ENCODE measurements around the gene SIL1.
A peak's percentile ranks its signal among the peaks of the same experiment; 100 is the strongest.
"Not testable (repeated sequence)": the region's sequence is repeated elsewhere in the genome, so short reads cannot be mapped to it uniquely, and the experiment has no call there.

The SIL1 gene

DNA sequence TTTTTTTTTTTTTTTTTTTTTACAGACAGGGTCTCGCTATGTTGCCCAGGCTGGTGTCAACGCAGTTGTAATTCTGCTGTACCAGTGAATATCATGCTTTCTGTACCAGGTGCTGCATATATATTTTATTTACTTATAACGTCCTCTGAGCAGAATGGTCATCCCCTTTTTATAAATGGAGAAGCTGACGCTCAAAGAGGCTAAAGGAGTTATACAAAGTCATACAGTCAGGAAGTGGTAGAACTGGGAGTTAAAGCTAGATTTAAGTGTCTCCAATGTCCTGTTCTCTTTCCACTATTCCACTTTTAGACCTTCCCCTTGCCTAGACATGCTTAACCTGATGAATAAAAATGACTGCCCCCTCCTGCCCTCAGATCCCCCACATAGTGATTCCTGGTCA lies 1.2 kb upstream of the SIL1 start:
- DNase-seq: no peak

DNA sequence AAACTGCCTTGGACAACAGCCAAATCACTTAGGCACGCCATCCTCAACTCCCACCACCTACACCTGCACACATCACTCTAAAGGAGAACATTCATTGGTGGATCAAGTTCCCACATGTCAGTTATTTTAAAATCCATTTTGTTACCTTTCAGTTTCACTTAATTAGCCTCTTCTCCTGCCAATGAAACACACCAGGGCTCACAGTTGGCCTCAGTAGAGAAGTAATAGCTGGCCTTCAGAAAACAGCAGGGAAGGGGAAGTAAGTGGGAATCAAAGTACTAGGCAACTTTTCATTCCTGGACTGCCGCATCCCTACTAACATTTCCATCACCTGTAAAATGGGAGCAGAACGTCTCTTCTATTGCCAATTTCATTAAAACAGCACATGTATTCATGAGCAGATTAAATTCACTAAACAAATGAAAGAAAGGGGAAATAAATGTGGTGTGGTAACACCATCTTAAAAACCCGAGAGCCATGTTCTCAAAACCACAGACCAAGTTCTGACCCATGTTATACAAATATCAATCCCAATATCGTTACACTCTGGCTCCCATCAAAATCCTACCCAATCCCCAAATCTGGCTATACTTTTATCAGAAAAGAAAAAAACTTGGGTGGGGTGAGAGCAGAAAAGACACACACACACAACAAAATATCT lies 1.7 kb downstream of the SIL1 start:
- no peak for DNase-seq

DNA sequence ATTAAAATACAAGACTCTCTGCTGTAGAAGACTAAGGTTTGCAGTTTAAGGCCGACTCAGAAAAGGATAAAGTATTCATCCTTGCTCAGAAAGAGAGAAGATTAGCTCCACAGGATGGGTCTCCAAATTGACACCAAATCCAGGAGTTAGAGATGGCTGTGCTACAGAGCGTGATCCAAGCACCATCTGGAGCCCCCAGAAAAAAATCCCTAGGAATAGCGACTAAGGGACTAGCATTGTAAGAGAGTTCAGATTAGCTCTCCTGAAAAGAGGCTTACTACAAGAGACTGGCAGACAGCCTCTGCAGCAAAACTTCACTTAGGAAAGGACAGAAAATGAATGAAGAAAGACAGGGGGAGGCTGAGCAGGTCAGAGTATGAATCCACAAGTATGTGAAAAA lies 3.7 kb downstream of the SIL1 start:
- DNase-seq: no peak

DNA sequence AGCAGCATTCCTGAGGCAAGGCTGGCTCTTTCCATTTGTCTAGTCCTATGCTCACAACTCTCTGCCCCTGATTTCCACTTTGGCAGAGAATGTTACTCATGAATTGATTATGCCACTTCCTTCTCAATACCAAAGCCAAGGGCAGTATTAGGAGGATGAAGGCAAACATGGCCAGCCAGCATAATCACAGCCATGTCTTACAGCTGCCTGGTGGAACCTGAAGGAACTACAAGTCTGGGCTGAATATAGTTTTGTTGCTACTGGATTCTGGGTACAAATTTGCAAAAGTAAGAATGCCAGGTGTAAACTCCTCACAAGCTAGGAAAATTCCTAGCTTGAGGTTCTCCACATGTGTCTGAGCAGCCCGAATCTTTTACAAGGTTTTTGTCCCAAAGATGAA lies 4.2 kb downstream of the SIL1 start:
- DNase-seq: no peak

DNA sequence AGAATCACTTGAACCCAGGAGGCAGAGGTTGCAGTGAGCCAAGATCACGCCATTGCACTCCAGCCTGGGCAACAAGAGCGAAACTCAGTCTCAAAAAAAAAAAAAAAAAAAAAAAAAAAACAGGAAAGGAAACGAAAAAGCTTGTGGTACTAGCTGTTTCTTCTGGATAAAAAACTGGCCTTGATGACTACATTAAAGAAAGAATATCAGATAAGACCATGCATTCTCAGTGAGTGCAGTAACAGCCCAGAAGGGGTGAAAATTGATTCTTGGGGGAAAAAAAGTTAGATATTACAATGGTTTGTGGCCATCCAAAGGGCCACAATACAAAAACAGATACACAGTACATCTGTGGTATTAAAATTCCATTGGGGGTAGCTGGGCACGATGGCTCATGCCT lies 5.3 kb downstream of the SIL1 start:
- not testable (repeated sequence) for DNase-seq

DNA sequence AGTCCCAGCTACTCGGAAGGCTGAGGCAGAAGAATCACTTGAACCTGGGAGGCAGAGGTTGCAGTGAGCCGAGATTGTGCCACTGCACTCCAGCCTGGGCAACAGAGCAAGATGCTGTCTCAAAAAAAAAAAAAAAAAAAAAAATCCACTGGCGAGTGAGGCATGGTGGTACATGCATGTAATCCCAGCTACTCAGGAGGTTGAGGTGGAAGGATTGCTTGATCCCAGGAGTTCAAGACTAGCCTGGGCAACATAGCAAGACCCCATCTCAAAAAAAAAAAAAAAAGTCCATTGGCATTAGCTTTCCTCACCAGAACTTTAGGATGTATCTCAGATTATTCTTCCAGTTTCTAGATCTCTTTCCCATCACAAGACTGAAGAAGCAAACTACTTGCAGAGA lies 6.2 kb downstream of the SIL1 start:
- not testable (repeated sequence) for DNase-seq

DNA sequence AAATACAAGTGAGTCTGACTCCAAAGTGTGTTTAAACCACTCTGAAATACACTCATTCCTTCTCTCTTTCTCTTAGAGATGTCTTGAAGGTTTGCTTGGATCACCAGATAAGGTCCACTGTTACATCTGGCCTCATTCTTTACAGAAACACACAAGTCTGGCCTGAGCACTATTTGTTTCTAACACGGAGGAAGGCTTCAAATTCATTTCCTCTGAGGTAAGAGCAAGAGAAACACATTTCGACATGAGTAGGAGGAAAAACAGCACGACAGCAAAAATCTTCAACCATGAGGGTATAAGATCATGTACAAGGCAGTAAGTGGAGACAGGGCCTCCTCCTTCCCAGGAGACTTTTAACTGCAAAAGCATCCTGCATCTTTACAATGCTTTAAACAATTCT lies 8.0 kb downstream of the SIL1 start:
- peak; percentile 55 for DNase-seq

DNA sequence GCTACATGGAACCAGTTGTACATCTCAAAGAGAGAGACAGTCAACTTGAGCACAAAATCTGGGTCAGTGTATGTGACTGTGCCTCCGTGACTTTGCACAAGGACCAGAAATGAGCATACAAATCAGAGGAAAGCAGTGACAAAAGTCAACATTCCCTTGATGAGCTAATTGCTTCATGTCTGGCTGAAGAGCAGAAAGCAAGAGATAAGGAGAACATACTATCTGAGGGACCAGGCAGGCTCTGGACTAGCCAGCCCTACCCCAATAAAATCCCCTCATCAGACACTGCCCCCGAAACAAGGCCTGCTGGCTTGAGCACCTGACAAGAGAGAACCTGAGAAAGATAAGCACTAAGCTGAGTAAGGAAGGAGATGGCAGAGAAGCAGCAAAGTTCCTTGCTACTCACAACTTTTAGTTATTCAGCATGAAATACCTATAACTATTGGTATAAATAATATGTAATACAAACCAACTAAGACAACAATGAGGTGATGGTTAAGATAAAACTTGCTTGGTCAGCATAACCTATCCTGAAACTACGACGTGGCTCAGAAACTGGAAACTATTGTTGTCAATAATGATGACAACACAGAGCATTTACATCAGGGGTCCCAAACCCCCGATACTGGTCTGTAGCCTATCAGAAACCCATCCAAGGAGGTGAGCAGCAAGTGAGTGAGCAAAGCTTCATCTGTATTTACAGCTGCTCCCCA lies 9.5 kb downstream of the SIL1 start:
- no peak for DNase-seq

DNA sequence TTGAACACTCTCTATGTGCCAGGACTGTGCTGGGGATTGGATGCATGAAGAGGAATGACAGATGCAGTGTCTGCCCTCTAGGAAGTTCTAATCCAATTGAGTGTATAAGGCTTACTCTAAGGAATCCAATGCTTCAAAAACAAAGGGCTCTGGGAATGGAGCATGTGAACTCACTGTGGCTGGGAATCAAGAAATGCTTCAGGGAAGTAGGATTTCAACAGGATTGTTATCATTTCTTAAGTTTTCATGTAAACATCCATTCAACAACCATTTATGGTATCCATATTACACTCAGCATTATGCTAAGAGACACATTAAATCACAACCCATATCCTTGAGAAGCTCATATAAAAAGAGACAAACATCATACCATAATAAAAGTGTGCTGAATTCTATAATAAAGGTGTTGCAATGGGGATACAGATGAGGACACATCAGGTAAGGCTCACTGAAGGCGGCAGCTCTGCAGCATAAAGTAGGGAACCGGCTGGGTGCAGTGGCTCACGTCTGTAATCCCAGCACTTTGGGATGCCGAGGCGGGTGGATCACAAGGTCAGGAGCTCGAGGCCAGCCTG lies 11.3 kb downstream of the SIL1 start:
- no peak for DNase-seq

DNA sequence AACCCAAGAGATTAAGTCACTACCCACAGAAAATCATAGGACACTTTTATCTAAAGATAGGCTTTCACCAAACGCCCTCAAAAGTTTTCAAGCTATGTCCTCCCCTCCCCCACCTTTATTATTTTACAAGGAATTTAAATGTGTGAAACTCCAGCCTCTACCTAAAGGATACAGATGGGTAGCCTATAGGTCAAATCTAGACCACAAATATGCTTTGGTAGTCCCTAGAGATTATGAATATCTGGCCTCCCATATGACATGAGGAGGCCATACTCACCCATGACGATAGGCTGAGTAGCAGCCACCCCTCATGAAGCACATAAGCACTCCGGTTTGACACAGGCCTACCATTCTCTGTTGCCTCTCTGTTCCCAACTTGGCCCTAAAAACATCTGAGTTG lies 11.9 kb downstream of the SIL1 start:
- DNase-seq: peak; percentile 13

DNA sequence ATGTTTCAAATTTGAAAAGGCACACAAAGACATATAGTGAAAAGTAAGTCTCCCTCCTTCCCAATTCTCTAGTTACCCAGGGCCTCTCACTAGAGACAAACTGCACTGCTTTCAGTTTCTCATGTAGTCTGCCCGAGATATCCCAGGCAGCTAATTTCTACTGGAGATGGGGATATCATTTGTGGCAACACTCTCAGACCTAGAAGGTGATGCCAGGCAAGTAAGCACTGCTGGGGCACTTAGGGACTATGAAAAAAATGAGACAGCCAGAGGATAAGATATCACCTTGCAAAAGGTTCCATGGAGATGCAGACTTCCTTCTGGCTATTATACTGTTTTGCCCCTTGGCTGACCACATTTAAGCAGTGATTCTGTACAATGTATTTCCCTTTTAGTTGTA lies 12.6 kb downstream of the SIL1 start:
- no peak for DNase-seq

DNA sequence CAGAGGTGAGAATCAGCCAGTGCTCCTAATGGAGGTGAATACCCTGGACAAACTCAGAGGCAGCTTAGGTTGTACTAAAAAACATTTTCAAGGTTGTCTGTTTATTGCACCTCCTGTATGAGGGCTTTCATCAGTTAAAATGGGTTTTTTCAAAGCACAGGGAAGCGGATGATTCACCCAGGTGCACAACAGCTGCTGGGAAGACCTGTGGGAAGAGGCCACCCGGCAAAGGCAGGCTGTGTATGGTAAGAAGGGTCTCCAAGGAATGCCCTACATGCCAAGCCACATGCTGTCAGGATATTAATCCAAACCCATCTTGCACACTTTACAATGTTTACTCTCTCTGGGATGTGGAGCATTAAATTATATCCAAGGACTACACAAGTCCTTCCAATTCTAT lies 14.7 kb downstream of the SIL1 start:
- no peak for DNase-seq

DNA sequence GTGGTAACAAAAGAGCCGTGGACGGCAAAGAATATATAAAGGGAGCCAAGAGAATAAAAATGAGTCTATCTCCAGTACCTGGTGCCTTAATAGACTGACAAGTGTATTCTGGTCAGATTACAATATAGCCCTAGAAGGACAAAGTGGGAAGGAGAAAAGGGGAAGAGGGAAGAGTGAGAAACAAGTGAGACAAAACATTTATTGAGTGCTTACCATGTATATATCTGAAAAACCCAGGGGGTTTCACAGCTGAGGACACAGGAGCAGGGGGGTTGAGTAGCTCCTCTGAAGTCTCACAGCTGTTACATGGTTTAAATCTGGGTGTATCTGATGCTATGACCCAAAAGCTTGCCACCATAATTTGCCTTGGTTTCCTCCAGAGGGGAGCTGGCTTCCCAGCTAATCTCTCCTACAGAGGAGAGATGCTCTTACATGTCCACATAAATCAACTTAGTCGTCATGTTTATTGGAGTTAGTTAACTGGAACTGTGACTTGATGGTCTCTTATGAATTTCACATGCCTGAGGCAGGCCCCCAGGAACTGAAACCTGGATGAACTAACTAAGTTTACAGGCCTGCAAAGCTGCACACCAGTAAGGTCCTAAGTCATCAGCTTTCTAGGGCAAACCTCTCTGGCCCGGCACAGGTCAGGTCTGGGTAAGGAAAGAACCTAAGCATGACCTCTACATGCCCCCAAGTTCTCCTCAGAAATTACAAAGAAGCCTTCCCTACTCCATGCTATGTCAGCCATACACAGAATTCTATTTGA lies 15.5 kb downstream of the SIL1 start:
- DNase-seq: no peak

DNA sequence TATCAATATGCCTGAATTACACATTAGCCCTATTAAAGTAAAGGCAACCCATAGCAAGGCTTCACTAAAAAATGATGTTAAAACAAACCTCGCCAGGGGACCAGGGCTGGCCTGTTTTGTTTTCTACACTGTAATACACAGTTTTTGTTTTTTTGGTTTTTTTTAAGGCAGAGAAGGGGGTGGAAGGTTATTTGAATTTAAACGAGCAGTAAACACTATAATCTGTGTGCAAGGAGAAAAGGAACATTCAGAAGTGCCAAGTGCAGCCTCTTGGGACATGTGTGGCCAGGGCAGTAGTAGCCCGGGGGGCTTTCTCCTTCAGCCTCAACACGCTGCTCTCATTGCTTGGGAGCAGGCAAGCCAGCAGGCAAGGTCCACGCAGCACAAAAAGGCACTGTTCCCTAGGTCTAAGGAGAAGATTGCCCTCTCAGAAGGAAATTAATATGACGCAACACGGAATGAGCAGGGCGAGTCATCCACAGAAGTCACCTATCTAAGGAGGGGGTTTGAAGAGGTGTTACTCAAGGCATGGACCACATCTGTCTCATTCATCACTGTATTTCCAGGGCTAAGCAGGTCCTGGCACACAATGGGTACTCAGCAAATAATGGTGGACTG lies 16.2 kb downstream of the SIL1 start:
- peak; percentile 44 for DNase-seq

DNA sequence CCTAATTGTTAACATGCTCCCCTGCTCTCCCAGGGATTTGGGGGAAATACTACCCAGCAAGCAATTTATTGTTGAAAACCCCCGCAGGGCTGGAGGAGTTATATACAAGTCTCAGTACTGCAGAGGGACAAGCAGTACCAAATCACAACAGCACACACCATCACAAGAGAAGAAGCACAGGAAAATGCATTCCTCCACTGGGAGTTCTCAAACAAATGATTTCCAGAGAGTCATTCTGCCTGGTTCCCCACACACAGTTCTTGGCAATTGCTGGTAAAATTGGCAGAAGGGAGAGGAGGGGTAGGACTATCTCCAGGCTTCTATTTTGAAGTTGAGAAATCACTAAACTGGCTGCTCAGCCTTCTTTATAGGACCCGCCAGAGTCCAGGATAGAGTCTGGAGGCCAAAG lies 16.8 kb downstream of the SIL1 start:
- DNase-seq: peak; percentile 38

DNA sequence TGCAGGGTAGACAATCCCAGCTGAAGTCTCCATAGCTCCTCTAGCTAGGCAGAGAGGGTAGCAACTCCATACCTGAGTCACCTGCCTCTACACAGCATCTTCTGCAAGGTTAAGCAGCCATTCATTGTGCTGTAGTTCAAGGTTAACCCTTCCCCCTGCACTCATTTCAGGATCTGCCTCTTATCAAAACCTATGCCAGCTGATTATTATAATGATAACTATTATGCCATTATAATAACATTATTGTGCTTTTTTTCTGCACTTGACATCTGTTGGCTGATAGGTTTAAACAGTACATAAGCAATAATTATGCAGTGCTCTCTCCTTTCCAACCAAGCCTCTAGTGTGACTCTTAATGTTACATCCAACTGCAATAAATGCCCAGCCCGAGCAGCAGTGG lies 17.3 kb downstream of the SIL1 start:
- DNase-seq: no peak

DNA sequence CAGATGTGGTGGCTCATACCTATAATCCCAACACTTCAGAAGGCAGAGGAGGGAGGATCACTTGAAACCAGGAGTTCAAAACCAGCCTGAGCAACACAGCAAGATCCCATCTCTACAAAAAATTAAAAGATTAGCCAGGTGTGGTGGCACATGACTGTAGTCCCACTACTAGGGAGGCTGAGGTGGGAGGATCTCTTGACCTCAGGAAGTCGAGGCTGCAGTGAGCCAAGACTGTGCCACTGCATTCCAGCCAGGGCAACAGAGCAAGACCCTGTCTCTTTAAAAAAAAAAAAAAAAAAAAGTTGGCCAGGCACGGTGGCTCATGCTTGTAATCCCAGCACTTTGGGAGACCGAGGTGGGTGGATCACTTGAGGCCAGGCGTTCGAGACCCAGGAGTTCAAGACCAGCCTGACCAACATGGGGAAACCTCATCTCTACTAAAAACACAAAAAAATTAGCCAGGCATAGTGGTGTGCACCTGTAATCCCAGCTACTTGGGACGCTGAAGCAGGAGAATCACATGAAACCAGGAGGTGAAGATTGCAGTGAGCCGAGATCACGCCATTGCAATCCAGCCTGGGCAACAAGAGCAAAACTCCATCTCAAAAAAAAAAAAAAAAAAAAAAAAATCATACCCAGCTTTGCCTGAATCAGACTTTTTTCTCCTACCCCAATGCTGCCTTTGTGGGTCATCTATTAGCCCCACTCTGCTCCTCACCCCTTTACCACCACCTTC lies 18.2 kb downstream of the SIL1 start:
- DNase-seq: not testable (repeated sequence)

DNA sequence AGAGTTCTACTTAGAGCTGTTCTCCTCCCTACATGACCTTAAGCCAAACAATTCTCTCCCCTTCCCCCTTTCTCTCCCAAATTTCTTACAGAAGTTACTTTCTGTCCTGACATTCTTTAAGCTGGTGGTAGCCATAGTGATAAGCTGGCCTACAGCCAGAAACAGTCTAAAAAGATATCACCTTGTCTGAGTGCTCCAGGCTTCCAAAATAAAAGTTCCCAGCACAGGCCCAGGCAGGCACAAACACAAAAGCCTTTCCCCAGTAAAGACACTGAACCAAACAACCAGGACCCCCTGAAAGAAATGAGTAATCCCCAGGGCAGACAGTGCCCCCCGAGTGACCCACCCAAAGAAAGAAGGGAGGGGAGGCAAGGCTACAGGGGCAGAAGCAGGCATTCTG lies 19.2 kb downstream of the SIL1 start:
- DNase-seq: peak; percentile 30

DNA sequence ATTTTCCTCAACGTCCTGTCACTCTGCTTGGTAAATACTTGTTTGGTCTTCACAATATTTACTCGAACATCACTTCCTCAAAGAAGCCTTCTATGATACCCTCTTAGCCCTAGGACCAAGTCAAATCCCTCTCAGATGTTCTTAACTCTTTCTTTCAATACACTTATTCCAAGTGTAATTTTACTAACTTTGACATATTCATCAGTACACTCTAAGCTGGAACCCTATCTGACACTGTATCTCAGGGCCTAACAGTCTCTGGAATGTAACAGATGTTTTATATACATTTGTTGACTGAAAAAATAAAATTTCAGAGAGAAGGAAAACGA lies 19.6 kb downstream of the SIL1 start:
- no peak for DNase-seq

DNA sequence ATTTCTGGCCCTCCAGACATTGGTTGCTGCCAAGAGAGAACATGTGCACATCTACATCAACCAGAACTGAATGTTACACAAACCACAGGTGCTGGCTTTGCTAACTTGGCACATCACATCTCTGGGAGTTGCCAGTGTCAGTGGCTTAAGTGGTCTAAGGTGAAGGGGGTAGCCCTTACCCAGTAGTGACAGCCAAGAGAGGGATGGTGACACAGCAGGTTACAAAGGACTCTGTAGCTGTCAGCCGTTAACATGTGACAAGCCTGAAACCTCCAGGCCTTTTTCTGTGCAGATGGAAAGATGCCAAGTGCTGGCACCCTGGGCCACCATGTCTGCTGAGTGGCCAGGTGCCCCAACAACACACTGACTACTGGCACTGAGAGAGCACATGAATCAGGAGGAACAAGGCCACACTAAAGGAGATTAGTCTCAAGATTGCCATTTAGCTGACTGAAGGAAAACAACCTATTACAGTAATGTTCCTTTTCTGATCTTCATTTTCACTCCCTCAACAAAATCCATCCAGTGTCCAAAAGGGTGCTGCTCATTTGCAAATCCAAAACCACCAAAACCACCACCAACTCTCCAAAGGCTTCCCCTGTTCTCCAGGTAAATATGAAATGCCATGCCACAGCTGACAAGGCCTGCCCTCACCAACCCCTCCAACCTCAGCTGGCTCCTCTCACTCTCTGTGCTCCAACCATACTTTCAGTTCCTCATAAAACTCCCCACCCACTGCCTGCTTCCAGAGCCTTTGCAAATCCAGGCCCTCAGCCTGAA lies 20.2 kb downstream of the SIL1 start:
- no peak for DNase-seq

DNA sequence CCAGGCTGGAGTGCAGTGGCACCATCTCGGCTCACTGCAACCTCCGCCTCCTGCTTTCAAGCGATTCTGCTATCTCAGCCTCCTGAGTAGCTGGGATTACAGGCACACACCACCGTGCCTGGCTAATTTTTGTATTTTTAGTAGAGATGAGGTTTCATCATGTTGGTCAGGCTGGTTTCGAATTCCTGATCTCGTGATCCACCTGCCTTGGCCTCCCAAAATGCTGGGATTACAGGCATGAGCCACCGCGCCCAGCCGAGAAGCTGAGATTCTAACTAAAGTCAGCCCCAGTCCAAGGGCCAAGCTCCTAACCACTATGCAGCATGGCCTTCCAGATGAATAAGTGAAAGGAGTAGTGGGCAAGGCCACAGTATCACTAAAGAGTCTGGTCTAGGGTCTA lies 20.9 kb downstream of the SIL1 start:
- DNase-seq: not testable (repeated sequence)

DNA sequence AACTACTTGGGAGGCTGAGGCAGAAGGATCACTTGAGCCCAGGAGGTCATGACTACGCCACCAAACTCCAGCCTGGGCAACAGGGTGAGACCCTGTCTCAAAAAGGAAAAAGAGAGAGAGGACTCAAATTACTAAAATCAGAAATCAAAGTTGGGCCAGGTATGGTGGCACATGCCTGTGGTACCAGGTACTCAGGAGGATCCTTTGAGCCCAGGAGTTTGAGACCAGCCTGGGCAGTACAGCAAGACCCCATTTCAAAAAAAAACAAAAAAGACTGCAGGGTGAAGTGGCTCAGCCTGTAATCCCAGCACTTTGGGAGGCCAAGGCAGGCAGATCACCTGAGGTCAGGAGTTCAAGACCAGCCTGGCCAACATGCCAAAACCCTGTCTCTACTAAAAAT lies 23.8 kb downstream of the SIL1 start:
- DNase-seq: not testable (repeated sequence)
